Rectal smooth muscle tissue (tissue), 1 donor: Measurements from ENCODE around the gene LBX2.
A peak's percentile ranks its signal among the peaks of the same experiment; 100 is the strongest.

Experiments used
- H3K27ac ChIP-seq: one replicate; pipeline ENCODE4 v1.7.0; 2013; ENCODE audit warnings: low read depth, low read length, inconsistent platforms
- H3K27me3 ChIP-seq: one replicate; pipeline ENCODE4 v1.7.0; 2013; ENCODE audit warnings: low read length; ENCODE audit not compliant: control insufficient read depth, insufficient read depth
- H3K36me3 ChIP-seq: one replicate; pipeline ENCODE4 v1.7.0; 2013; ENCODE audit warnings: low read length; ENCODE audit not compliant: control insufficient read depth, insufficient read depth
- H3K4me1 ChIP-seq: one replicate; pipeline ENCODE4 v1.7.0; 2013; ENCODE audit warnings: low read length; ENCODE audit not compliant: control insufficient read depth, insufficient read depth
- H3K4me3 ChIP-seq: one replicate; pipeline ENCODE4 v1.7.0; 2013; ENCODE audit warnings: low read length
- H3K9ac ChIP-seq: one replicate; pipeline ENCODE4 v1.7.0; 2013; ENCODE audit warnings: low read length

Gene LBX2

DNA sequence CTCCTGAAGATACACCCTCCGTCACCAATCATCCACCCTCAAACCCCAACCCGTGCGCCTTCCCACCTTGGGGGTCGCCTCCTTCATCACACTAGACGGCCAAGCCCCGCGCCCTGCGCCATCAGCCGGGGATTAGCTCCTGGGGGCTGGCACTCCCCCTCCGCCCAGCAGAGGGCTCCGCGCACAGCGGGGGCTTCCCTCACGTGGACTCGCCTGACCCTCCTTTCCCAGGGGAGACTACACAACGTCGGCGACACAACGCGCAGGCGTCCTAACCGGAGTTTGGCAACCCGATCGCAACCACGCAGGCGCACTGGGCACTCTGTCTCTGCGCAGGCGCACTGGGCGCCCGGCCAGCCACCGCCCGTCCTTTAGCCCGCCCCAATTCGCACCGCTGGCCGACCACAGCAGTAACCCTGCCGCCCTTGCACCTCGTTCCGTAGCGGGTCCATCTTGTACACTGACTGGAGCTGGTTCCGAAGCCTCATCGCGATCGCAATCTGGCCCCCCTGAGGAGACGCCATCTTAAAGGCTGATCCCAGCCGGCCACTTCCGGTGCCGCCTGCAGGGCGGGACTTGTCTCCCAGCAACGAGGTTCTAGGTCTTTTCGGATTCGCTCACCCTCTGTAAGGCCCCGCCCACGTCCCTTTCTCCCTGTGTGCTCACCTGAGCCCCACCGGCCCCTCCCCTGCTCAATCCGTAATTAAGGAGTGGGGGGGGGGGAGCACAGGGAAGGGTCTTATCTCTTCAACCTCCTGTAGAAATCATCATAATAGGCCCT is 7.9 kb upstream of the LBX2 start, which contains the start of gene PCGF1:
TSS of gene PCGF1 (minus strand) at position 551 of the 781 bp plus-strand sequence. CDS start at position 524, 27 bp downstream.
- H3K4me3 ChIP-seq = peak within 1 kb of the TSS; percentile 89
- peaks cover 8% of the 10 kb centered on the region for H3K27me3 ChIP-seq
- H3K36me3 ChIP-seq = no peaks in the 10 kb centered on the region
- H3K9ac ChIP-seq = peak within 1 kb of the TSS; percentile 79
- H3K27ac ChIP-seq = peak within 1 kb of the TSS; percentile 99
- H3K4me1 ChIP-seq = peaks cover 12% of the 10 kb centered on the region

- Histone ChIP-seq H3K4me1 (peaks cover 12% of the 10 kb centered on the region), H3K27me3 (peaks cover 7% of the 10 kb centered on the region), H3K27ac (no peak overlapping the region), H3K36me3 (no peaks in the 10 kb centered on the region), H3K9ac (no peak overlapping the region), H3K4me3 (peak overlapping the region; percentile 30)
Measured at GRCh38 chr2:74505448-74506246, 6.2 kb upstream of the LBX2 start.

GRCh38 chr2:74504591-74504990 is 5.2 kb upstream of the LBX2 start:
- H3K27ac ChIP-seq = no peak overlapping the region
- H3K4me3 ChIP-seq = no peak overlapping the region

GRCh38 chr2:74503506-74504475 is 4.4 kb upstream of the LBX2 start:
- Histone ChIP-seq H3K4me3 (peak overlapping the region; percentile 64), H3K4me1 (peaks cover 15% of the 10 kb centered on the region), H3K36me3 (no peaks in the 10 kb centered on the region), H3K27me3 (peaks cover 20% of the 10 kb centered on the region), H3K9ac (no peak overlapping the region), H3K27ac (peak overlapping the region; percentile 54)

More at GRCh38 chr2:74504591-74504990, 5.2 kb upstream of the LBX2 start:
- peaks cover 12% of the 10 kb centered on the region for H3K4me1 ChIP-seq
- H3K27me3 ChIP-seq = peaks cover 15% of the 10 kb centered on the region
- H3K36me3 ChIP-seq = no peaks in the 10 kb centered on the region
- no peak overlapping the region for H3K9ac ChIP-seq

- no peaks in the 10 kb centered on the region for H3K36me3 ChIP-seq
- peaks cover 28% of the 10 kb centered on the region for H3K27me3 ChIP-seq
- peak overlapping the region; percentile 54 for H3K27ac ChIP-seq
- peaks cover 17% of the 10 kb centered on the region for H3K4me1 ChIP-seq
- H3K9ac ChIP-seq = peak overlapping the region; percentile 16
- peak overlapping the region; percentile 64 for H3K4me3 ChIP-seq
Measured at GRCh38 chr2:74502720-74503505, 3.5 kb upstream of the LBX2 start.

DNA sequence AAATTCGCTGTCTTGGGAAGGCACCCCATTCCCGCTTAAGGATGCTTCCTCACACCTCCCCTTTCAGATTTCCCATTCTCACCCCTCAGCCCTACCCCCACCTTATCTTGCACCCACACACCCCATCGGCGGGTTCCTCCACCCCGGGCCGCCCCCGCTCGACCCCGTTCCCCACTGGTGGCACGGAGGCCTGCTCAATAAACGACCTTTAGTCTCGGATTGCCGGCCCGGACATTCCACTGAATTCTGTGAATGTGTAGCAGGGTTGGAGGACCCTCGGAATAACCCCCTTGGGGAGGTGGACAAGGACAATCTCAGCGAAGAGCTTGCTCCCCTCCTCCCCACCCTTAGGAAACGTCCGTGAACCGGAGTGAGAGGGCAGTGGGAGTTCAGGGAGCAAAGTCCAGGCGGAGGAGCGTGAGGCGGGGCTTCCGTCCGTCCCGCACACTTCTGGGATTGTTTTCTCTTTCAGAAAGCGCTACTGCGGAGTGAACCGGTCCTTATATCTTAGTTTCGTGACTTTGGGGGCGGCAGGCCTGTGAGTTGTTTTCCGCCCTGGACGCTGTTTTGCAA is 2.8 kb upstream of the LBX2 start:
- H3K4me3 ChIP-seq = peak overlapping the region; percentile 64
- no peak overlapping the region for H3K27ac ChIP-seq
- peaks cover 20% of the 10 kb centered on the region for H3K4me1 ChIP-seq
- peak overlapping the region; percentile 16 for H3K9ac ChIP-seq
- peaks cover 32% of the 10 kb centered on the region for H3K27me3 ChIP-seq
- no peaks in the 10 kb centered on the region for H3K36me3 ChIP-seq

- Histone ChIP-seq H3K9ac (no peak overlapping the region), H3K4me3 (peak overlapping the region; percentile 64), H3K27ac (no peak overlapping the region), H3K36me3 (no peaks in the 10 kb centered on the region), H3K27me3 (peaks cover 32% of the 10 kb centered on the region), H3K4me1 (peaks cover 15% of the 10 kb centered on the region)
Measured at GRCh38 chr2:74501335-74502071, 2.1 kb upstream of the LBX2 start.

GRCh38 chr2:74500578-74500946 is 1.2 kb upstream of the LBX2 start:
- no peak overlapping the region for H3K9ac ChIP-seq
- H3K27ac ChIP-seq = no peak overlapping the region
- H3K36me3 ChIP-seq = no peaks in the 10 kb centered on the region
- peaks cover 11% of the 10 kb centered on the region for H3K4me1 ChIP-seq
- no peak overlapping the region for H3K4me3 ChIP-seq
- H3K27me3 ChIP-seq = peaks cover 32% of the 10 kb centered on the region

DNA sequence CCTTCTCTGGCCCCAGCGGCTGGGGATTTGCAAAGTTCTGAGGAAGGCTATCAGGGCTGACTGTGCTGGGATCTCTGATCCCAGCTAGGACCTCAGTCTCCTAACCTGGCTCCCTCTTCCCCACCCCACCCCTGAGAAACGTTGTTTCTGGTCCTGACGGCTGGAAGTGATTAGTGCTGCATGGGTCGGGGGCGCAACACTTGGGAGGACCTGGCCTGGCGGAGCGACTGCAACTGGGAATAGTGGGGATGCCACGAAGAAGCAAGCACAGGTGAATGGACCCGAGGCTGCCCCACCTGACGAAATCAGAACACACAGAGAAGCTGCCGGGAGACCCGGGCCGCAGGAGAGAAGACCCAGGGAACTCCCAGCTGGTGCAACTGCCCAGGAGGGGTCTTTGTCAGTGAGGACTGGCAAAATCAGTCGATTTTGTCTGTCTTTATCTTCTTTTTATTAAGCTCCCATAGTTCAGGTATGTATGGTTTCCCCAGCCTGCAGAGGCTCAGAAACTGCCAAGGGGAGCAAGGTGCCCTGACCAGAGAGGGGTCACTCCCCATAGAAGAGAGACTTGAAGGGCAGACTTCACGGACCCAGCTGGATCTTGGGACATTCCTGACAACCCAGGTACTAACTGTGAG is 656 bp upstream of the LBX2 start:
- peaks cover 32% of the 10 kb centered on the region for H3K27me3 ChIP-seq
- no peak overlapping the region for H3K27ac ChIP-seq
- H3K36me3 ChIP-seq = no peaks in the 10 kb centered on the region
- peaks cover 11% of the 10 kb centered on the region for H3K4me1 ChIP-seq
- H3K4me3 ChIP-seq = no peak overlapping the region
- no peak overlapping the region for H3K9ac ChIP-seq

DNA sequence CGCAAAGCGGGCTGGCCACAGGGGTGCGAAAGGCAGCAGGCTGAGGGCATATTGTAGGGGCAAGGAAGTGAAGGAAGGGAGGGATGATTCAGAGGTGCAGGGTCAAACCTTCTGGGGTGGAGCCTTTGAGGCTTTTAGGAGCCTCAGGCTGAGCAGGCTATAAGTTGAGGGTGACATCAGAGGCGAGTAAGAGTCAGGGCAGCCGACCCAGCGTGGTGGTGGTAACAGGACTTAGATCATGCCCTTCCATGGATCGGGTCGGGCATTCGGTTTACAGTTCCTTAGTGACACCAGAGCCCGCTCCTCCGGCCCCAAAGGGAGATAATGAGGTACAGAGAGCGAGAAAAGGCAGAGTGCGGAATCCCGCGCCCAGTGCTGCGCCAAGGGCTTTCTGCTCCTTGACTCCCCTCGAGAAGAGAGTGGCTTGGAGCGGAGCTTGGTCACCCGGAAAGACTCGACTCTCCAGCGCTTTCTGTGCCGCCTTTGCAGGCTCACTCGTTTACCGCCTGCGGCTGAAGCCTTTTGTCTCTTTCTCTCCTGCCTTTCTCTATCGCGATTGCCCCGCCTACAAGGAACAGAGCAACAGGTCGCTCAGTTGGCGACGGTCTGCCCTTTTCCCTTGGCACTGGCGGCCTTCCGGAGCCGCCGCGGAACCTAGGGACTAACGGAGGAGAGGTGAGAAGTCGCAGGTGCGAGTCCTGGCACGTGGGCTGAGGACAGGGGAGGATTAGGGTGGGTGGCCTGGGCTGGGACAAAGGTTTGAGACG is 720 bp downstream of the LBX2 start:
- Histone ChIP-seq H3K9ac (no peak overlapping the region), H3K27ac (no peak overlapping the region), H3K4me3 (peak overlapping the region; percentile 68), H3K36me3 (peaks cover 5% of the 10 kb centered on the region), H3K4me1 (peaks cover 11% of the 10 kb centered on the region), H3K27me3 (peaks cover 27% of the 10 kb centered on the region)
